ENCODE measurements around the gene ELMO3. TPM values are rescaled to one million over a fixed set of nuclear protein-coding genes. Genes with fewer than 3 reads are reported as not detected.
A peak's percentile ranks its signal among the peaks of the same experiment; 100 is the strongest.

The ELMO3 gene
- total and polyA plus RNA-seq, 2 of the 13 experiments (the other 11 are each of a cell fraction or from before 2014, with no cell fraction given): 2.6 to 4.0 TPM

GRCh38 chr16:67184995-67185650 is 13.8 kb upstream of the ELMO3 start (continued):
- TF ChIP-seq ZNF646 (CRISPR knock-in tag; IDR thresholded peaks at IDR 0.05) (no peak), SSRP1 (CRISPR knock-in tag; IDR thresholded peaks at IDR 0.05) (no peak), SETDB1 (CRISPR knock-in tag; IDR thresholded peaks at IDR 0.05; ENCODE audit: borderline replicate concordance) (no peak), ELF1 (CRISPR knock-in tag; IDR thresholded peaks at IDR 0.05) (peak; percentile 67; the same call in 1 of the 2 replicates), ETV5 (CRISPR knock-in tag; IDR thresholded peaks at IDR 0.05; ENCODE audit: borderline replicate concordance) (peak; percentile 75), HOXD1 (CRISPR knock-in tag; IDR thresholded peaks at IDR 0.05) (peak; percentile 35; the same call in 1 of the 2 replicates), ZNF143 (CRISPR knock-in tag; IDR thresholded peaks at IDR 0.05) (no peak; the same call in none of the 2 replicates), BCLAF1 (IDR thresholded peaks at IDR 0.05) (no peak), ZNF501 (CRISPR knock-in tag; IDR thresholded peaks at IDR 0.05) (peak; percentile 64), ZGPAT (CRISPR knock-in tag; IDR thresholded peaks at IDR 0.05) (peak; percentile 74), RFX3 (CRISPR knock-in tag; IDR thresholded peaks at IDR 0.05) (no peak), SCMH1 (CRISPR knock-in tag; IDR thresholded peaks at IDR 0.05; ENCODE audit: borderline replicate concordance) (no peak), ZBTB4 (CRISPR knock-in tag; IDR thresholded peaks at IDR 0.05; ENCODE audit: borderline replicate concordance) (no peak)
- TF ChIP-seq, protein P1, sequence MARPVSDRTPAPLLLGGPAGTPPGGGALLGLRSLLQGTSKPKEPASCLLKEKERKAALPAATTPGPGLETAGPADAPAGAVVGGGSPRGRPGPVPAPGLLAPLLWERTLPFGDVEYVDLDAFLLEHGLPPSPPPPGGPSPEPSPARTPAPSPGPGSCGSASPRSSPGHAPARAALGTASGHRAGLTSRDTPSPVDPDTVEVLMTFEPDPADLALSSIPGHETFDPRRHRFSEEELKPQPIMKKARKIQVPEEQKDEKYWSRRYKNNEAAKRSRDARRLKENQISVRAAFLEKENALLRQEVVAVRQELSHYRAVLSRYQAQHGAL (CRISPR knock-in tag; IDR thresholded peaks at IDR 0.05; ENCODE audit: not compliant biosample characterization): no peak

Measured in HepG2 (cell line).